Gastrocnemius medialis (tissue), 4 donors: ENCODE results near the gene KIAA2012. TPM values are rescaled to one million over a fixed set of nuclear protein-coding genes. Genes with fewer than 3 reads are reported as not detected.

Experiments used
- ATAC-seq, 2 donors: fragments of 150-250 bp; one replicate each; pipeline ENCODE4 v1.9.1; 2016
- DNase-seq, 2 donors: peaks; one replicate each; pipeline ENCODE4 v3.0.0-alpha.2; 2019
- H3K27ac ChIP-seq, 4 donors: fragments of 200-600 bp; sonication (generic); 1 replicate in 1 of 4; 2 replicates in 3 of 4; pipeline ENCODE4 v1.5.1; 2016 to 2018; ENCODE audit warnings: mild to moderate bottlenecking in 2 of 4, moderate library complexity in 1 of 4
- H3K27me3 ChIP-seq, 3 donors: fragments of 200-600 bp; sonication (generic) in 2 of 3; 1 replicate in 1 of 3; 2 replicates in 2 of 3; pipeline versions ENCODE4 v1.5.1 to v1.6.0; 2016 to 2019; ENCODE audit warnings: mild to moderate bottlenecking in 1 of 3, moderate library complexity in 1 of 3
- H3K36me3 ChIP-seq, 2 donors: fragments of 200-600 bp; sonication (generic) in 1 of 2; one replicate each; pipeline ENCODE4 v1.5.1; 2017 to 2018
- H3K4me1 ChIP-seq, 2 donors: fragments of 200-600 bp; sonication (generic) in 1 of 2; one replicate each; pipeline ENCODE4 v1.5.1; 2016 to 2017; ENCODE audit warnings: mild to moderate bottlenecking in 2 of 2
- H3K4me3 ChIP-seq, 4 donors: fragments of 200-600 bp; sonication (generic) in 3 of 4; 1 replicate in 1 of 4; 2 replicates in 3 of 4; pipeline ENCODE4 v1.5.1; 2016 to 2019; ENCODE audit warnings: mild to moderate bottlenecking in 2 of 4
- H3K9me3 ChIP-seq, 3 donors: fragments of 200-600 bp; sonication (generic) in 2 of 3; 1 replicate in 1 of 3; 2 replicates in 2 of 3; pipeline ENCODE4 v1.5.1; 2016 to 2019
- CTCF ChIP-seq, 5 experiments: fragments of 450-650 bp in 3 of 5; fragments of 200-600 bp in 2 of 5; sonication (generic) in 2 of 5; IDR thresholded peaks in 4 of 5; conservative IDR thresholded peaks in 1 of 5; 1 replicate in 4 of 5; 2 replicates in 1 of 5; pipeline ENCODE4 v1.5.1; 2016 to 2019; ENCODE audit warnings: antibody characterized with exemption in 5 of 5, mild to moderate bottlenecking in 3 of 5, moderate library complexity in 3 of 5
- POLR2A ChIP-seq, 2 donors: fragments of 450-650 bp; IDR thresholded peaks; one replicate each; pipeline ENCODE4 v1.6.1; 2017; ENCODE audit warnings: antibody characterized with exemption in 2 of 2, mild to moderate bottlenecking in 2 of 2, moderate library complexity in 2 of 2
- in situ Hi-C, 4 donors: fragments of 200-750 bp; cut with MboI; loops; one replicate each; pipeline versions ENCODE4 v1.15.0 to v1.8.0; 2017; ENCODE audit warnings: low sequenced_read_pairs in 4 of 4
- intact Hi-C: fragments of 100-400 bp; cut with DNase I; formaldehyde crosslinking; loops from one replicate; pipeline ENCODE4 v1.15.1; 2023; ENCODE audit warnings: low total_unique reads
- total RNA-seq, 4 donors: library from RNA; depleted of rRNA; stranded (reverse); fragments of >200 nt; gene quantifications; one replicate each; pipeline versions ENCODE4 v1.1.0 to v1.2.3, GENCODE V29; 2016

KIAA2012 gene
- total RNA-seq, 4 donors from 2014 or later, result not detected

DNA sequence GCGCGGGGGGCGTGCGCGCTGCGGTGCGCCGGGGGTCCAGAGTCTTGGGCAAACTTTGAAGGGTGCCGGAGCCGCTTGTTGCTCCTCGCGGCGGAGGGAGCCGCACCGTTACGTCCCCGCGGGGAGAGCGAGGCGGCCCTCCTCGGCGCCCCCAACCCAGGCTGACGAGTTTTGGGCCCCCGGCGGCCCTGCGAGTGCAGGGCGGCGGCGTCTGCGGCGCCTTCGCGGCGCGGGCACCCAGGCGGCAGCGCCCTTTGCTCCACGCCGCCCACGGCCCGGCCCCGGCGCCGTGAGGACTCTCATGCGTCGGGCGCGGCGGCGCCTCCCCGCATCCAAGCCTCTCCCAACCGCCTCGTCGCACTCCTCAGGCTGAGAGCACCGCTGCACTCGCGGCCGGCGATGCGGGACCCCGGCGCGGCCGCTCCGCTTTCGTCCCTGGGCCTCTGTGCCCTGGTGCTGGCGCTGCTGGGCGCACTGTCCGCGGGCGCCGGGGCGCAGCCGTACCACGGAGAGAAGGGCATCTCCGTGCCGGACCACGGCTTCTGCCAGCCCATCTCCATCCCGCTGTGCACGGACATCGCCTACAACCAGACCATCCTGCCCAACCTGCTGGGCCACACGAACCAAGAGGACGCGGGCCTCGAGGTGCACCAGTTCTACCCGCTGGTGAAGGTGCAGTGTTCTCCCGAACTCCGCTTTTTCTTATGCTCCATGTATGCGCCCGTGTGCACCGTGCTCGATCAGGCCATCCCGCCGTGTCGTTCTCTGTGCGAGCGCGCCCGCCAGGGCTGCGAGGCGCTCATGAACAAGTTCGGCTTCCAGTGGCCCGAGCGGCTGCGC lies 38.6 kb upstream of the KIAA2012 start:
- Histone ChIP-seq H3K4me3 (peak overlapping the region; percentile 80 to 97 (median 92)), H3K27ac (peak overlapping the region; percentile 91 to 100 (median 98)), H3K36me3 (no peaks in the 10 kb centered on the region), H3K9me3 (no peaks in the 10 kb centered on the region), H3K27me3 (no peaks in the 10 kb centered on the region), H3K4me1 (peaks cover 42 to 52% of the 10 kb centered on the region in 2 donors)
- DNase-seq (no peak), ATAC-seq (peak; percentile 2 to 4)
- TF ChIP-seq CTCF (IDR thresholded peaks at IDR 0.05 in 4 of 5, conservative IDR thresholded peaks at IDR 0.05 in 1 of 5) (no peak), POLR2A (IDR thresholded peaks at IDR 0.05) (no peak)
- intact Hi-C loops, result loop anchor here (1.0 to 10.0 kb wide), 9 partner anchors 102 to 980 kb away; partner anchors contain the start of genes ALS2, BMPR2, NBEAL1 and NOP58
- in situ Hi-C loops, result loop anchor here in 2 of 4 donors (5.0 to 10.0 kb wide), 3 partner anchors 143 to 252 kb away; partner anchors contain the start of gene ALS2 (in 1 of the 2)

- peak overlapping the region; percentile 80 to 97 (median 92) for H3K4me3 ChIP-seq
- in situ Hi-C loops (loop anchor here in 2 of 4 donors (5.0 to 10.0 kb wide), 3 partner anchors 142 to 253 kb away; partner anchors contain the start of gene ALS2 (in 1 of the 2)), intact Hi-C loops (loop anchor here (1.0 to 10.0 kb wide), 7 partner anchors 143 to 979 kb away; partner anchors contain the start of genes ALS2, BMPR2, NBEAL1 and NOP58)
- H3K36me3 ChIP-seq, result no peaks in the 10 kb centered on the region
- no peaks in the 10 kb centered on the region for H3K9me3 ChIP-seq
- ATAC-seq (peak; percentile 16 to 22), DNase-seq (peak; percentile 62 to 79)
- peak; percentile 70 to 78 (median 75) for TF ChIP-seq CTCF (IDR thresholded peaks at IDR 0.05 in 4 of 5, conservative IDR thresholded peaks at IDR 0.05 in 1 of 5)
- no peak for TF ChIP-seq POLR2A (IDR thresholded peaks at IDR 0.05)
- peaks cover 48 to 50% of the 10 kb centered on the region in 2 donors for H3K4me1 ChIP-seq
- H3K27me3 ChIP-seq, result no peaks in the 10 kb centered on the region
- peak overlapping the region; percentile 91 to 100 (median 98) for H3K27ac ChIP-seq
Measured at GRCh38 chr2:202035089-202035940, 37.7 kb upstream of the KIAA2012 start.

- Histone ChIP-seq H3K9me3 (no peaks in the 10 kb centered on the region), H3K36me3 (no peaks in the 10 kb centered on the region), H3K27me3 (no peaks in the 10 kb centered on the region), H3K4me1 (peaks cover 54 to 57% of the 10 kb centered on the region in 2 donors), H3K27ac (peak overlapping the region; percentile 91 to 100 (median 98)), H3K4me3 (peak overlapping the region; percentile 80 to 97 (median 92))
- intact Hi-C loops, result loop anchor here (1.0 to 10.0 kb wide), 7 partner anchors 142 to 979 kb away; partner anchors contain the start of genes ALS2, BMPR2, NBEAL1 and NOP58
- in situ Hi-C loops, result loop anchor here in 2 of 4 donors (5.0 to 10.0 kb wide), 3 partner anchors 141 to 254 kb away; partner anchors contain the start of gene ALS2 (in 1 of the 2)
- peak in 1 of 2 donors; percentile 30 for DNase-seq
- no peak for ATAC-seq
- TF ChIP-seq POLR2A (IDR thresholded peaks at IDR 0.05), result no peak
- no peak for TF ChIP-seq CTCF (IDR thresholded peaks at IDR 0.05 in 4 of 5, conservative IDR thresholded peaks at IDR 0.05 in 1 of 5)
Measured at GRCh38 chr2:202035941-202036372, 37.1 kb upstream of the KIAA2012 start.

DNA sequence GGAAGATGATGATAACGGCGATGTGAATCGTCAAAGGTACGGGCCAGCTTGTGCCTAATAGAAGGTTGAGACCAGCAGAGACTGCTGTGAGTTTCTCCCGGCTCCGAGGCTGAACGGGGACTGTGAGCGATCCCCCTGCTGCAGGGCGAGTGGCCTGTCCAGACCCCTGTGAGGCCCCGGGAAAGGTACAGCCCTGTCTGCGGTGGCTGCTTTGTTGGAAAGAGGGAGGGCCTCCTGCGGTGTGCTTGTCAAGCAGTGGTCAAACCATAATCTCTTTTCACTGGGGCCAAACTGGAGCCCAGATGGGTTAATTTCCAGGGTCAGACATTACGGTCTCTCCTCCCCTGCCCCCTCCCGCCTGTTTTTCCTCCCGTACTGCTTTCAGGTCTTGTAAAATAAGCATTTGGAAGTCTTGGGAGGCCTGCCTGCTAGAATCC lies 36.4 kb upstream of the KIAA2012 start:
- intact Hi-C loops, result loop anchor here (5.0 to 10.0 kb wide), 5 partner anchors 201 to 978 kb away; partner anchors contain the start of genes ALS2, BMPR2, NBEAL1 and NOP58

More for the DNA sequence above, 36.4 kb upstream of the KIAA2012 start:
- Histone ChIP-seq H3K27ac (peak overlapping the region; percentile 91 to 100 (median 98)), H3K27me3 (no peaks in the 10 kb centered on the region), H3K4me1 (peaks cover 59 to 60% of the 10 kb centered on the region in 2 donors), H3K36me3 (no peaks in the 10 kb centered on the region), H3K4me3 (peak overlapping the region; percentile 80 to 97 (median 92)), H3K9me3 (no peaks in the 10 kb centered on the region)
- in situ Hi-C loops, result loop anchor here in 2 of 4 donors (5.0 to 10.0 kb wide), 3 partner anchors 141 to 254 kb away; partner anchors contain the start of gene ALS2 (in 1 of the 2)
- DNase-seq (no peak), ATAC-seq (no peak)
- TF ChIP-seq CTCF (IDR thresholded peaks at IDR 0.05 in 4 of 5, conservative IDR thresholded peaks at IDR 0.05 in 1 of 5) (no peak), POLR2A (IDR thresholded peaks at IDR 0.05) (no peak)
